Kidney (tissue), 14 donors: ENCODE results near the gene DRAM1. TPM values are rescaled to one million over a fixed set of nuclear protein-coding genes. Genes with fewer than 3 reads are reported as not detected.

ENCODE experiments used
- DNase-seq, 5 donors: peaks; one replicate each; pipeline ENCODE4 v3.0.0-alpha.2; 2013 to 2020
- FAIRE-seq: peaks from 2 replicates; lab custom pipeline; 2012; peaks lifted over from hg19 to GRCh38; lab: Jason Lieb, UNC
- H3K27ac ChIP-seq, 2 donors: one replicate each; pipeline ENCODE4 v1.7.0; 2013; ENCODE audit warnings: low read depth in 2 of 2, low read length in 2 of 2, inconsistent platforms in 1 of 2
- H3K27me3 ChIP-seq: one replicate; pipeline ENCODE4 v1.7.1; 2013; ENCODE audit warnings: low read length, inconsistent platforms; ENCODE audit not compliant: control insufficient read depth, insufficient read depth
- H3K36me3 ChIP-seq, 3 donors: one replicate each; pipeline versions ENCODE4 v1.7.0 to v1.7.1; 2013; ENCODE audit warnings: low read length in 3 of 3, control low read depth in 1 of 3, inconsistent platforms in 1 of 3; ENCODE audit not compliant: insufficient read depth in 3 of 3, control insufficient read depth in 2 of 3
- H3K4me1 ChIP-seq, 3 donors: one replicate each; pipeline versions ENCODE4 v1.7.0 to v1.7.1; 2013; ENCODE audit warnings: low read length in 3 of 3, inconsistent platforms in 1 of 3, low read depth in 1 of 3; ENCODE audit not compliant: control insufficient read depth in 2 of 3, insufficient read depth in 2 of 3
- H3K4me3 ChIP-seq, 3 donors: one replicate each; pipeline versions ENCODE4 v1.7.0 to v1.8.1; 2013; ENCODE audit warnings: low read length in 3 of 3, control low read depth in 1 of 3, inconsistent platforms in 1 of 3
- H3K9ac ChIP-seq, 3 donors: one replicate each; pipeline versions ENCODE4 v1.7.0 to v1.7.1; 2013; ENCODE audit warnings: low read length in 3 of 3, control low read depth in 1 of 3, inconsistent platforms in 1 of 3
- H3K9me3 ChIP-seq, 3 donors: one replicate each; pipeline versions ENCODE4 v1.7.0 to v1.7.1; 2013; ENCODE audit warnings: low read length in 3 of 3, control low read depth in 1 of 3, inconsistent platforms in 1 of 3; ENCODE audit not compliant: control insufficient read depth in 2 of 3, insufficient read depth in 1 of 3
- CTCF ChIP-seq: IDR thresholded peaks from 3 replicates; pipeline ENCODE4 v1.5.1; 2012; ENCODE audit warnings: mild to moderate bottlenecking, moderate library complexity, borderline replicate concordance; ENCODE audit not compliant: insufficient read depth; ENCODE audit errors: extremely low read depth
- intact Hi-C: fragments of 100-400 bp; cut with DNase I; formaldehyde crosslinking; loops from one replicate; pipeline ENCODE4 v1.11.1; 2022
- polyA plus RNA-seq: library from polyadenylated mRNA; stranded (reverse); fragments of 350-450 nt; fragmentation: Illumina TruSeq; extraction: RNeasy Lipid Tissue Mini Kit (QIAGEN cat#74804); gene quantifications from one replicate; pipeline ENCODE4 v1.2.3, GENCODE V29; 2014; ENCODE audit warnings: low read depth, low replicate concordance; ENCODE audit not compliant: insufficient read depth
- total RNA-seq: library from RNA; stranded (reverse); fragmentation: NEBNext Ultra II Directional; extraction: Animal tissue kit (Norgen Biotek cat#: 25700); gene quantifications from one replicate; pipeline ENCODE4 v1.2.1, GENCODE V29; 2021
- donor health status: control.
- donor health status: control.
- donor health status: control.
- donor health status: control.
- donor health status: control.
- donor health status: DM: yes; HTN: yes; CAD: no.
- donor health status: Normal renal cell carcinoma (clear cell type).

The DRAM1 gene
- total and polyA plus RNA-seq, 2 donors from 2014 or later, result 19.0 to 35.8 TPM

- DNase-seq (no peak), FAIRE-seq (no peak)
- no peak overlapping the region for H3K4me3 ChIP-seq
- H3K4me1 ChIP-seq, result no peaks in the 10 kb centered on the region
- H3K9me3 ChIP-seq, result no peaks in the 10 kb centered on the region
- intact Hi-C loops, result no loop called here
- H3K27me3 ChIP-seq, result no peaks in the 10 kb centered on the region
- no peak overlapping the region for H3K9ac ChIP-seq
- no peak overlapping the region for H3K27ac ChIP-seq
- no peak for TF ChIP-seq CTCF
- H3K36me3 ChIP-seq, result peaks cover 0 to 10% (median 4%) of the 10 kb centered on the region in 3 donors
Measured at GRCh38 chr12:101924618-101925017, 47.2 kb downstream of the DRAM1 start.

GRCh38 chr12:101925361-101925760, 48.0 kb downstream of the DRAM1 start:
- intact Hi-C loops, result no loop called here
- FAIRE-seq (no peak), DNase-seq (peak in 1 of 5 donors; percentile 64)
- Histone ChIP-seq H3K27me3 (no peaks in the 10 kb centered on the region), H3K36me3 (peaks cover 0 to 10% (median 4%) of the 10 kb centered on the region in 3 donors), H3K9me3 (no peaks in the 10 kb centered on the region), H3K4me3 (no peak overlapping the region), H3K9ac (no peak overlapping the region), H3K4me1 (no peaks in the 10 kb centered on the region), H3K27ac (no peak overlapping the region)
- no peak for TF ChIP-seq CTCF

- H3K27ac ChIP-seq, result no peak overlapping the region
- no peak overlapping the region for H3K9ac ChIP-seq
- no peaks in the 10 kb centered on the region for H3K4me1 ChIP-seq
- H3K36me3 ChIP-seq, result peaks cover 0 to 10% (median 4%) of the 10 kb centered on the region in 3 donors
- H3K9me3 ChIP-seq, result no peaks in the 10 kb centered on the region
- no peaks in the 10 kb centered on the region for H3K27me3 ChIP-seq
- intact Hi-C loops, result no loop called here
- DNase-seq (no peak), FAIRE-seq (no peak)
- H3K4me3 ChIP-seq, result no peak overlapping the region
- TF ChIP-seq CTCF, result no peak
Measured at GRCh38 chr12:101925935-101926334, 48.6 kb downstream of the DRAM1 start.

- no peaks in the 10 kb centered on the region for H3K9me3 ChIP-seq
- TF ChIP-seq CTCF, result no peak
- peaks cover 0 to 6% (median 3%) of the 10 kb centered on the region in 3 donors for H3K36me3 ChIP-seq
- intact Hi-C loops, result no loop called here
- H3K27me3 ChIP-seq, result no peaks in the 10 kb centered on the region
- no peak overlapping the region for H3K27ac ChIP-seq
- FAIRE-seq, result no peak
- H3K4me1 ChIP-seq, result no peaks in the 10 kb centered on the region
- no peak overlapping the region for H3K9ac ChIP-seq
- no peak overlapping the region for H3K4me3 ChIP-seq
- no peak for DNase-seq
Measured at GRCh38 chr12:101927036-101927435, 49.7 kb downstream of the DRAM1 start.
